Stimulated activated CD4-positive, alpha-beta T cell treated with anti-CD3 and anti-CD28 coated beads, Interleukin-12 subunit alpha, Interleukin-12 subunit beta, amount 100 ng/mL, for 48 hours (primary cell): ENCODE measurements around the gene RPA1.
"Not testable (repeated sequence)": the region's sequence is repeated elsewhere in the genome, so short reads cannot be mapped to it uniquely, and the experiment has no call there.

Source experiments
- DNase-seq, 3 donors: peaks; one replicate each; pipeline ENCODE4 v3.0.0-alpha.2; 2020; ENCODE audit warnings: low read depth in 2 of 3, low spot score in 1 of 3

Gene RPA1

GRCh38 chr17:1875597-1875996 lies 45.8 kb downstream of the RPA1 start:
- DNase-seq, result no peak

GRCh38 chr17:1878419-1879121 lies 48.8 kb downstream of the RPA1 start:
- DNase-seq, result no peak

- no peak for DNase-seq
Measured at GRCh38 chr17:1880851-1881630, 51.2 kb downstream of the RPA1 start.

- DNase-seq, result no peak
Measured at GRCh38 chr17:1882836-1883235, 53.0 kb downstream of the RPA1 start.

GRCh38 chr17:1883536-1883935 lies 53.7 kb downstream of the RPA1 start:
- DNase-seq, result no peak

- DNase-seq, result no peak
Measured at GRCh38 chr17:1888741-1889140, 58.9 kb downstream of the RPA1 start.

- no peak for DNase-seq
Measured at GRCh38 chr17:1890758-1891450, 61.1 kb downstream of the RPA1 start.

GRCh38 chr17:1894753-1895339 lies 65.0 kb downstream of the RPA1 start:
- DNase-seq, result no peak

GRCh38 chr17:1895479-1895878 lies 65.7 kb downstream of the RPA1 start:
- not testable (repeated sequence) for DNase-seq

GRCh38 chr17:1896243-1897104 lies 66.7 kb downstream of the RPA1 start:
- DNase-seq, result no peak

GRCh38 chr17:1897105-1897656 lies 67.4 kb downstream of the RPA1 start:
- DNase-seq, result no peak

GRCh38 chr17:1898332-1898731 lies 68.5 kb downstream of the RPA1 start:
- no peak for DNase-seq

GRCh38 chr17:1898872-1899271 lies 69.1 kb downstream of the RPA1 start:
- DNase-seq, result no peak

GRCh38 chr17:1899403-1900000 lies 69.7 kb downstream of the RPA1 start:
- DNase-seq, result no peak

- no peak for DNase-seq
Measured at GRCh38 chr17:1904273-1905182, 74.7 kb downstream of the RPA1 start.

GRCh38 chr17:1905190-1905913 lies 75.5 kb downstream of the RPA1 start:
- DNase-seq, result no peak

- DNase-seq, result no peak
Measured at GRCh38 chr17:1906662-1907101, 76.9 kb downstream of the RPA1 start.

- DNase-seq, result no peak
Measured at GRCh38 chr17:1907216-1907631, 77.4 kb downstream of the RPA1 start.
